Subcutaneous adipose tissue (tissue), 4 donors: Measurements from ENCODE around the gene CTIF. TPM values are rescaled to one million over a fixed set of nuclear protein-coding genes. Genes with fewer than 3 reads are reported as not detected.

Source experiments
- total RNA-seq, 4 donors: library from RNA; depleted of rRNA; stranded (reverse); fragments of >200 nt; gene quantifications; one replicate each; pipeline ENCODE4 v1.1.0, GENCODE V29; 2016
- TF ChIP-seq, protein P1 (sequence below): fragments of 450-650 bp; IDR thresholded peaks from one replicate; pipeline ENCODE4 v1.5.1; 2016; ENCODE audit warnings: low read depth, mild to moderate bottlenecking, control low read depth, antibody characterized with exemption, moderate library complexity

Gene CTIF
- total RNA-seq, 4 donors from 2014 or later, result 41.0 to 195 (median 78.3) TPM

DNA sequence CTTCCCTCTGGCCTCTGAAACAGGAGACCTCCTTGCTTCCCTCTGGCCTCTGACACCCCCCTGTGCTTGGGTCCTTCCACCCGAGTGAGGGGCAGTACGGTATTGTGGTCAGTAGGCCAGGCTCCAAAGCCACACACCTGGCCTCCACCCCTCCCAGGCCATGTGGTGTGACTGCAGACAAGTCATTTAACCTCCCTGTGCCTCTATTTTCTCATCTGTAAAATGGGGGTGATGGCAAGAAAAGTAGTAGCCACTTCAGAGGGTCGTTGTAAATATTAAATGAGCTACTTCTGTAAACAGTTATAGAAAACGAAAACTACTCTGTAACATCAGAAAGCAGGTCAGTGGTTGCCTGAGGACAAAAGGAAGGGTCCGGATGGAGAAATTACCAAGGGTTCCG is 337.8 kb downstream of the CTIF start:
- TF ChIP-seq, protein P1, sequence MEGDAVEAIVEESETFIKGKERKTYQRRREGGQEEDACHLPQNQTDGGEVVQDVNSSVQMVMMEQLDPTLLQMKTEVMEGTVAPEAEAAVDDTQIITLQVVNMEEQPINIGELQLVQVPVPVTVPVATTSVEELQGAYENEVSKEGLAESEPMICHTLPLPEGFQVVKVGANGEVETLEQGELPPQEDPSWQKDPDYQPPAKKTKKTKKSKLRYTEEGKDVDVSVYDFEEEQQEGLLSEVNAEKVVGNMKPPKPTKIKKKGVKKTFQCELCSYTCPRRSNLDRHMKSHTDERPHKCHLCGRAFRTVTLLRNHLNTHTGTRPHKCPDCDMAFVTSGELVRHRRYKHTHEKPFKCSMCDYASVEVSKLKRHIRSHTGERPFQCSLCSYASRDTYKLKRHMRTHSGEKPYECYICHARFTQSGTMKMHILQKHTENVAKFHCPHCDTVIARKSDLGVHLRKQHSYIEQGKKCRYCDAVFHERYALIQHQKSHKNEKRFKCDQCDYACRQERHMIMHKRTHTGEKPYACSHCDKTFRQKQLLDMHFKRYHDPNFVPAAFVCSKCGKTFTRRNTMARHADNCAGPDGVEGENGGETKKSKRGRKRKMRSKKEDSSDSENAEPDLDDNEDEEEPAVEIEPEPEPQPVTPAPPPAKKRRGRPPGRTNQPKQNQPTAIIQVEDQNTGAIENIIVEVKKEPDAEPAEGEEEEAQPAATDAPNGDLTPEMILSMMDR, result no peak

DNA sequence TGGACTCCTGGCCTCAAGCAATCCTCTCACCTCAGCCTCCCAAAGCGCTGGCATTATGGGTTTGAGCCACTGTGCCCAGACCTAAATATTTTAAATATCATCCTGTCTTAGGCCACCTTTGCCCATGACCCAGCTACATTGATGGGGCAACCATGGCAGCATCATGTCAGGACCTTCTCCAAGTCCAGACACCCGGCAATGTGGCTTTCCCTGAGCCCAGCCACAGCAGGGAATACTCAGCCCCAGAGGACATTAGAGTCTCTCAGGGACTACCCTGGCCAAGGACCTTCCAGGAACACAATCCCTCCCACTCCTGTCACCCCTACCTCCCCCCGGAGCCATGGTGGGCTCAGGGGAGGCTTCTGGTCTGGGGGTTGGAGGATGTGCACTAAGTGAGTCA is 339.1 kb downstream of the CTIF start:
- TF ChIP-seq, protein P1, result no peak

DNA sequence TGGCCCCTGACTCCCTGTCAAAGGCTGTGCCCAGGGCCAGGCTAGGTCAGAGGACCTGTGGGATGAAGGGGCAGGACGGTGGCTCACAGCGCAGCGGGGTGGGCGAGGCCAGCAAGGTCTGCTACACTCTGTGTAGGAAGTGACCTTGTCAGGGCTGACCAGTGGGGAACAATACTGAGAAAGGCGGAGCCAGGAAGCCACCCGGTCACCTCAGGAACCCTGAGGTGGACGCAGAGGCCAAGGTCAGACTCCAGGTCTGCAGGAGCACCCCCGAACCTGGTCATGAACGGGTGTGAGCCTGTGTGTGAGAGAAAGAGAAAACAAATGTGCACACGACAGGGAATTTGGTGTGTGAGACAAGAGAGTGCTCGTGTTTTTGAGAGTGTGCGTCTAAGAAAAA is 339.6 kb downstream of the CTIF start:
- TF ChIP-seq, protein P1, result no peak

DNA sequence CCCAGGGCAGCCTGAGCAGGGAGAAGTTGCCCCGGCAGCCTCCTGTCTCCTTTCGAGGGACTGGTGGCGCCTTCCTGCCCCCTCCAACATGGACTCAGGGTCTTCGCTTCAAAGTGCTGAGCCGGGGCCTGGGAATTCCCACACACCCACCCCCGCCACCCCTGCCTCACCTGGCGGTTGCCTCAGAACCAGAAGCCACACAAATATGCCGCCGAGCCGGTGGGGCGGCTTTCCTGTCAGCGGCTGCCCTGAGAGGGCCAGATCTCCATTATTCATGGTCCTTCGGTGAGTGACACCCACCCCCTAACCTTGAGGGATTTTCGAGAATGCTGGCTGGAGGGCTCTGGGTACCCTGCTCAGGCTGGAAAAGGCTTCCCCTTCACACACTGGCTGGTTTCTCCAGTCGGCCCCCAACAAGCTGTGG is 340.2 kb downstream of the CTIF start:
- TF ChIP-seq, protein P1, result no peak

DNA sequence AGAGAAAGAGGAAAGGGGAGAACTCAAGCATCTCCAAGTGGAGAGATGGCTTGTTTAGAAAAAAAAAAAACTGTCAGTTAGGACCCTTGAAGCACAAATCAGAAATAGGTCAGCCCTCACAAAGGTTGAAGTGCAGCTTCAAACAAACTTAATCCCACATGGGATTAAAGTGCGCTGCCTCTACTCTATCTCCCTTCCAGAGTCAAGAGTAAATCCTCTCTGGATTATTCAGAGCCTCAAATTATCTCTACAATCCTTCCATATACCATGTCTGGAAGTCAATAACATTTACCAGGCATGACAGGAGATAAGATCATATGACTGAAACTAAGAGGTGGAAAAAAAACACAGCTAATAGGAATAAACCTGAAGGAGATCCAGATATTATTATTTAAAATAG is 342.1 kb downstream of the CTIF start:
- TF ChIP-seq, protein P1, result no peak

DNA sequence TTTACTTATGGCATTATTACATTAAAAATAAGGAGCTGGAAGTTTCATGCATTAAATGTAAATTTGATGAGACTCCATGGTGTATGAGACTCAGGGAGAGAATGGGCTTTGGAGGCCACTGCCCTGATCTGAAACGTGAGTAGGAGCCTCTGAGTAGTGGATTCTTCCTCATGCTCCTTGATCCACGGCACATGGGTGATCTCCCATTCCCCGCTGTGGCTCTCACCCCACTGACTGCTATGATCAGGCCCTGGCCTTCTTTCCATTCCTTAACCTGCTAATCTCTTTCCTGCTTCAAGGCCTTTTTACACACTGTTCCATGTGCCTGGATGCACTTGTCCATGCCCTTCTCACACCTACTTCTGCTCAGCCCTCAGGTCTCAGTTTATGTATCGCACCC is 343.5 kb downstream of the CTIF start:
- TF ChIP-seq, protein P1, result no peak

DNA sequence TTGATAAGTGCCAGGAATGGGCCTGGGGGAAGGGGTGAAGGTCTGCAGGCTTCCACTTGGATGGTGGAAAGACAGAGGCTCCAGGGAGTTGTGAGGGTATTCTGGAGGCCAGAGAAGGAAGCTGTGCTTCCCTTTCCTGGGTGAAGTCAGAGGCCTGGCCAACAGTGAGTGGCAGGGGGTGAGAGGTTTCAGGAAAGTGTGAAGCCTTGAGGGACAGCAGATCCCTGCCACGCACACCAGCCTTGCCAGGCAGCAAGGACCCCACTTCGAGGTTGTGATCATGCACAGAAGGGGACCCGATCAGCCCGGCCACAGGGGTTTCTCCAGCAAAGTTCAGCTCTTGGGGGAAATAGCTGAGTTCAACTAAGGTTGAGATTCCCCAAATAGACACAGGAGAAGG is 345.5 kb downstream of the CTIF start:
- TF ChIP-seq, protein P1, result no peak
